Osteocyte (in vitro differentiated cells): ENCODE results near the gene MYO1A. TPM values are rescaled to one million over a fixed set of nuclear protein-coding genes. Genes with fewer than 3 reads are reported as not detected.

Source experiments
- DNase-seq: peaks from one replicate; pipeline ENCODE4 v3.0.0; 2021; ENCODE audit warnings: mixed read lengths; ENCODE audit not compliant: unreplicated experiment; ENCODE audit errors: extremely low spot score
- H3K27ac Mint-ChIP-seq: one replicate; pipeline ENCODE4 v1.8.0; 2021; ENCODE audit warnings: mild to moderate bottlenecking, mixed read lengths; ENCODE audit not compliant: unreplicated experiment
- H3K27me3 Mint-ChIP-seq: one replicate; pipeline ENCODE4 v1.8.0; 2021; ENCODE audit warnings: mixed read lengths; ENCODE audit not compliant: unreplicated experiment
- H3K36me3 Mint-ChIP-seq: one replicate; pipeline ENCODE4 v1.8.0; 2021; ENCODE audit warnings: mixed read lengths; ENCODE audit not compliant: unreplicated experiment
- H3K4me1 Mint-ChIP-seq: one replicate; pipeline ENCODE4 v1.8.0; 2021; ENCODE audit warnings: mixed read lengths; ENCODE audit not compliant: unreplicated experiment
- H3K4me3 Mint-ChIP-seq: one replicate; pipeline ENCODE4 v1.8.0; 2021; ENCODE audit warnings: mild to moderate bottlenecking, moderate library complexity, mixed read lengths; ENCODE audit not compliant: unreplicated experiment
- H3K9me3 Mint-ChIP-seq: one replicate; pipeline ENCODE4 v1.8.0; 2021; ENCODE audit warnings: mixed read lengths; ENCODE audit not compliant: unreplicated experiment
- total RNA-seq: library from RNA; stranded (reverse); gene quantifications from 2 replicates; pipeline ENCODE4 v1.2.1, GENCODE V29; 2021
- TF ChIP-seq, protein P1 (sequence below): fragments of 200-600 bp; sonication (generic); IDR thresholded peaks from 2 replicates; pipeline ENCODE4 v1.5.0; 2021; ENCODE audit warnings: antibody characterized with exemption, mild to moderate bottlenecking, moderate library complexity

The MYO1A gene
- total RNA-seq, 1 donor from 2014 or later, result not detected

GRCh38 chr12:57000393-57000792 is 49.5 kb downstream of the MYO1A start:
- peaks cover 38% of the 10 kb centered on the region for H3K36me3 Mint-ChIP-seq
- no peak for DNase-seq
- H3K4me3 Mint-ChIP-seq, result no peak overlapping the region
- peaks cover 5% of the 10 kb centered on the region for H3K4me1 Mint-ChIP-seq
- H3K27ac Mint-ChIP-seq, result no peak overlapping the region
- TF ChIP-seq, protein P1, sequence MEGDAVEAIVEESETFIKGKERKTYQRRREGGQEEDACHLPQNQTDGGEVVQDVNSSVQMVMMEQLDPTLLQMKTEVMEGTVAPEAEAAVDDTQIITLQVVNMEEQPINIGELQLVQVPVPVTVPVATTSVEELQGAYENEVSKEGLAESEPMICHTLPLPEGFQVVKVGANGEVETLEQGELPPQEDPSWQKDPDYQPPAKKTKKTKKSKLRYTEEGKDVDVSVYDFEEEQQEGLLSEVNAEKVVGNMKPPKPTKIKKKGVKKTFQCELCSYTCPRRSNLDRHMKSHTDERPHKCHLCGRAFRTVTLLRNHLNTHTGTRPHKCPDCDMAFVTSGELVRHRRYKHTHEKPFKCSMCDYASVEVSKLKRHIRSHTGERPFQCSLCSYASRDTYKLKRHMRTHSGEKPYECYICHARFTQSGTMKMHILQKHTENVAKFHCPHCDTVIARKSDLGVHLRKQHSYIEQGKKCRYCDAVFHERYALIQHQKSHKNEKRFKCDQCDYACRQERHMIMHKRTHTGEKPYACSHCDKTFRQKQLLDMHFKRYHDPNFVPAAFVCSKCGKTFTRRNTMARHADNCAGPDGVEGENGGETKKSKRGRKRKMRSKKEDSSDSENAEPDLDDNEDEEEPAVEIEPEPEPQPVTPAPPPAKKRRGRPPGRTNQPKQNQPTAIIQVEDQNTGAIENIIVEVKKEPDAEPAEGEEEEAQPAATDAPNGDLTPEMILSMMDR, result no peak
- no peaks in the 10 kb centered on the region for H3K9me3 Mint-ChIP-seq
- no peaks in the 10 kb centered on the region for H3K27me3 Mint-ChIP-seq

GRCh38 chr12:56999456-56999855 is 50.5 kb downstream of the MYO1A start:
- Mint-ChIP-seq H3K4me1 (no peaks in the 10 kb centered on the region), H3K4me3 (no peak overlapping the region), H3K36me3 (peaks cover 38% of the 10 kb centered on the region), H3K27me3 (no peaks in the 10 kb centered on the region), H3K9me3 (no peaks in the 10 kb centered on the region), H3K27ac (no peak overlapping the region)
- TF ChIP-seq, protein P1, result no peak
- DNase-seq, result no peak

GRCh38 chr12:56998981-56999380 is 50.9 kb downstream of the MYO1A start:
- no peak for DNase-seq
- H3K9me3 Mint-ChIP-seq, result no peaks in the 10 kb centered on the region
- H3K4me3 Mint-ChIP-seq, result no peak overlapping the region
- no peaks in the 10 kb centered on the region for H3K4me1 Mint-ChIP-seq
- no peaks in the 10 kb centered on the region for H3K27me3 Mint-ChIP-seq
- no peak overlapping the region for H3K27ac Mint-ChIP-seq
- H3K36me3 Mint-ChIP-seq, result peaks cover 34% of the 10 kb centered on the region
- TF ChIP-seq, protein P1, result no peak

DNA sequence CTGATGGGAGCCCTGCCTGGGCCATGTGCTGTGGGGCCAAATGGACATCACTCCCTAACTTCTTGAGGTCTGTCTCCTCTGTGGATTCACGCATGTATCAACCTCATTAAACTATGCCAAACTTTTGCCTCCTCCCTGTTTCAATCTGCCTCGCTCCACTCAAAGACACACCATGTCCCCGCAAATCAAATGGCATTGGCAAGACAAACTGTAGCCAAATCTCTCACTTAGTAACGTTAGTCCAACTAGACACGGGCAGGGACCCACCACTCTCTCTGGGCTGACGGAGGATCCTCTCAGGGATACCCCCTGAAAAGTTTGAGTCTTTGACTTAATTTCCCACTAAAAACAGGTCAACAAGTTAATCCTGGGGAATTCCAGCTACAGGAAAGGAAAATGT is 51.6 kb downstream of the MYO1A start:
- Mint-ChIP-seq H3K27ac (no peak overlapping the region), H3K9me3 (no peaks in the 10 kb centered on the region), H3K27me3 (no peaks in the 10 kb centered on the region), H3K4me3 (no peak overlapping the region), H3K4me1 (no peaks in the 10 kb centered on the region), H3K36me3 (peaks cover 30% of the 10 kb centered on the region)
- no peak for DNase-seq
- TF ChIP-seq, protein P1, result no peak

GRCh38 chr12:56996793-56997545 is 53.0 kb downstream of the MYO1A start:
- Mint-ChIP-seq H3K4me3 (no peak overlapping the region), H3K4me1 (no peaks in the 10 kb centered on the region), H3K27ac (no peak overlapping the region), H3K36me3 (peaks cover 16% of the 10 kb centered on the region), H3K9me3 (no peaks in the 10 kb centered on the region), H3K27me3 (no peaks in the 10 kb centered on the region)
- no peak for DNase-seq
- TF ChIP-seq, protein P1, result no peak
